Hippocampal formation (tissue), 2 donors: ENCODE data around the gene NUDT14.

Experiments
- DNase-seq, 2 donors: peaks; one replicate each; lab custom pipeline; 2025; lab: John Stamatoyannopoulos, UW

The NUDT14 gene

GRCh38 chr14:105176513-105176912, 4.6 kb downstream of the NUDT14 start:
- no peak for DNase-seq

GRCh38 chr14:105173901-105174894, 6.9 kb downstream of the NUDT14 start:
- no peak for DNase-seq

- DNase-seq: no peak
Measured at GRCh38 chr14:105173145-105173544, 8.0 kb downstream of the NUDT14 start.

- no peak for DNase-seq
Measured at GRCh38 chr14:105172476-105172875, 8.6 kb downstream of the NUDT14 start.

GRCh38 chr14:105171004-105171673, 10.0 kb downstream of the NUDT14 start:
- DNase-seq: no peak

- DNase-seq: no peak
Measured at GRCh38 chr14:105169776-105170655, 11.1 kb downstream of the NUDT14 start.

GRCh38 chr14:105168979-105169507, 12.1 kb downstream of the NUDT14 start:
- DNase-seq: no peak

- no peak for DNase-seq
Measured at GRCh38 chr14:105168496-105168978, 12.6 kb downstream of the NUDT14 start, which contains the start of gene JAG2. TSS of gene JAG2 (minus strand) at chr14:105168776. CDS start at chr14:105168420, 356 bp downstream.

- no peak for DNase-seq
Measured at GRCh38 chr14:105168093-105168420, 13.1 kb downstream of the NUDT14 start.

- no peak for DNase-seq
Measured at GRCh38 chr14:105167303-105168092, 13.6 kb downstream of the NUDT14 start.

GRCh38 chr14:105166571-105167302, 14.4 kb downstream of the NUDT14 start:
- DNase-seq: no peak

GRCh38 chr14:105165761-105166485, 15.2 kb downstream of the NUDT14 start:
- DNase-seq: no peak

GRCh38 chr14:105165134-105165704, 15.9 kb downstream of the NUDT14 start:
- no peak for DNase-seq

GRCh38 chr14:105163040-105163742, 17.9 kb downstream of the NUDT14 start:
- DNase-seq: no peak

GRCh38 chr14:105162669-105162979, 18.5 kb downstream of the NUDT14 start:
- no peak for DNase-seq

- DNase-seq: no peak
Measured at GRCh38 chr14:105161964-105162668, 19.0 kb downstream of the NUDT14 start.

- no peak for DNase-seq
Measured at GRCh38 chr14:105161309-105161708, 19.8 kb downstream of the NUDT14 start.

- no peak for DNase-seq
Measured at GRCh38 chr14:105160776-105161175, 20.3 kb downstream of the NUDT14 start.
